NT2/D1 (cell line): ENCODE measurements around the gene AP5S1.

ENCODE experiments used
- DNase-seq: peaks from one replicate; pipeline ENCODE4 v3.0.0-alpha.2; 2011; ENCODE audit warnings: low read depth, low spot score
- H3K27me3 ChIP-seq: 2 replicates; pipeline ENCODE4 v1.6.0; 2011; ENCODE audit warnings: mild to moderate bottlenecking; ENCODE audit not compliant: insufficient read length, insufficient read depth
- H3K36me3 ChIP-seq: 2 replicates; pipeline ENCODE4 v1.6.1; 2011; ENCODE audit warnings: mild to moderate bottlenecking, low read length, mixed read lengths; ENCODE audit not compliant: insufficient read depth, insufficient read length
- H3K4me1 ChIP-seq: 2 replicates; pipeline ENCODE4 v1.5.1; 2011; ENCODE audit not compliant: insufficient read depth, insufficient read length
- H3K4me3 ChIP-seq: 2 replicates; pipeline ENCODE4 v1.5.1; 2011; ENCODE audit warnings: low read depth; ENCODE audit not compliant: insufficient read length
- H3K9ac ChIP-seq: 2 replicates; pipeline ENCODE4 v1.6.0; 2011; ENCODE audit warnings: low read depth; ENCODE audit not compliant: insufficient read length
- H3K9me3 ChIP-seq: 2 replicates; pipeline ENCODE4 v1.5.1; 2011; ENCODE audit warnings: mild to moderate bottlenecking, low read length; ENCODE audit not compliant: insufficient read depth
- SUZ12 ChIP-seq: IDR thresholded peaks from 2 replicates; pipeline ENCODE4 v1.6.1; 2011; ENCODE audit not compliant: insufficient read length, insufficient read depth; ENCODE audit errors: extremely low read depth
- YY1 ChIP-seq: IDR thresholded peaks from 2 replicates; pipeline ENCODE4 v1.6.1; 2011; ENCODE audit not compliant: insufficient read length, insufficient read depth
- ZNF274 ChIP-seq: IDR thresholded peaks from 2 replicates; pipeline ENCODE4 v1.6.1; 2011; ENCODE audit warnings: mild to moderate bottlenecking, low read depth, low read length

Gene AP5S1

GRCh38 chr20:3798908-3799248 lies 21.5 kb upstream of the AP5S1 start:
- H3K4me1 ChIP-seq = peaks cover 17% of the 10 kb centered on the region
- no peak overlapping the region for H3K9ac ChIP-seq
- H3K27me3 ChIP-seq = no peaks in the 10 kb centered on the region
- H3K4me3 ChIP-seq = no peak overlapping the region
- no peak for DNase-seq
- no peak for TF ChIP-seq ZNF274
- no peak for TF ChIP-seq SUZ12
- TF ChIP-seq YY1 = no peak
- H3K36me3 ChIP-seq = peaks cover 50% of the 10 kb centered on the region
- H3K9me3 ChIP-seq = no peaks in the 10 kb centered on the region

- peaks cover 61% of the 10 kb centered on the region for H3K36me3 ChIP-seq
- peaks cover 17% of the 10 kb centered on the region for H3K4me1 ChIP-seq
- peak overlapping the region; percentile 44 for H3K9ac ChIP-seq
- H3K9me3 ChIP-seq = no peaks in the 10 kb centered on the region
- H3K4me3 ChIP-seq = no peak overlapping the region
- no peak for DNase-seq
- TF ChIP-seq YY1 (no peak), SUZ12 (no peak), ZNF274 (no peak)
- no peaks in the 10 kb centered on the region for H3K27me3 ChIP-seq
These were observed 20.0 kb upstream of the AP5S1 start for GRCh38 chr20:3800256-3800877.

- peak overlapping the region; percentile 44 for H3K9ac ChIP-seq
- no peaks in the 10 kb centered on the region for H3K27me3 ChIP-seq
- peaks cover 66% of the 10 kb centered on the region for H3K36me3 ChIP-seq
- TF ChIP-seq ZNF274 = no peak
- TF ChIP-seq SUZ12 = no peak
- no peak for TF ChIP-seq YY1
- H3K4me1 ChIP-seq = peaks cover 17% of the 10 kb centered on the region
- no peak for DNase-seq
- no peaks in the 10 kb centered on the region for H3K9me3 ChIP-seq
- H3K4me3 ChIP-seq = no peak overlapping the region
These were observed 19.5 kb upstream of the AP5S1 start for GRCh38 chr20:3800878-3801260.

DNA sequence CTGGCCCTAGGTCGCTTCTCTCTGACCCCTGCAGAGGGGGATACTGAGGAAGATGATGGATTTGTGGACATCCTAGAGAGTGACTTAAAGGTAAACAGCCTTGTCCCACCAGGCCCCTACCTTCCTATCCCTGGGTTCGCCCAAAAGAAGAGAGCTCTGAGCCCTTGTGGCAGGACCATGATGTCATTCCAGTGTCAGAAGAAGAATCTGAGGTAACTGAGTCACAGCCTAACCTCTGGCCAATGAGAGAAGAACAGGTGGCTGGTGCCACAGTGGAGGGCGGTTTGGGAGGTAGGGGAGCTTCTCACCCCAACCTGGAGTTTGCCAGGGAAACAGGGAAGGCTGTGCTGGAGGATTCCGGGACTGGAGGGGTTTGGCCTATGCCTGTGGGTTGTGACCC lies 19.0 kb upstream of the AP5S1 start:
- peaks cover 71% of the 10 kb centered on the region for H3K36me3 ChIP-seq
- no peak for TF ChIP-seq SUZ12
- TF ChIP-seq ZNF274 = no peak
- no peak for TF ChIP-seq YY1
- H3K9ac ChIP-seq = no peak overlapping the region

GRCh38 chr20:3801846-3802245 lies 18.5 kb upstream of the AP5S1 start:
- Histone ChIP-seq H3K9ac (no peak overlapping the region), H3K27me3 (no peaks in the 10 kb centered on the region), H3K36me3 (peaks cover 71% of the 10 kb centered on the region), H3K4me1 (peaks cover 25% of the 10 kb centered on the region), H3K9me3 (no peaks in the 10 kb centered on the region), H3K4me3 (no peak overlapping the region)
- TF ChIP-seq SUZ12 (no peak), YY1 (no peak), ZNF274 (no peak)
- DNase-seq = no peak

More for the DNA sequence above, 19.0 kb upstream of the AP5S1 start:
- H3K9me3 ChIP-seq = no peaks in the 10 kb centered on the region
- no peak overlapping the region for H3K4me3 ChIP-seq
- H3K27me3 ChIP-seq = no peaks in the 10 kb centered on the region
- peaks cover 20% of the 10 kb centered on the region for H3K4me1 ChIP-seq
- DNase-seq = no peak

DNA sequence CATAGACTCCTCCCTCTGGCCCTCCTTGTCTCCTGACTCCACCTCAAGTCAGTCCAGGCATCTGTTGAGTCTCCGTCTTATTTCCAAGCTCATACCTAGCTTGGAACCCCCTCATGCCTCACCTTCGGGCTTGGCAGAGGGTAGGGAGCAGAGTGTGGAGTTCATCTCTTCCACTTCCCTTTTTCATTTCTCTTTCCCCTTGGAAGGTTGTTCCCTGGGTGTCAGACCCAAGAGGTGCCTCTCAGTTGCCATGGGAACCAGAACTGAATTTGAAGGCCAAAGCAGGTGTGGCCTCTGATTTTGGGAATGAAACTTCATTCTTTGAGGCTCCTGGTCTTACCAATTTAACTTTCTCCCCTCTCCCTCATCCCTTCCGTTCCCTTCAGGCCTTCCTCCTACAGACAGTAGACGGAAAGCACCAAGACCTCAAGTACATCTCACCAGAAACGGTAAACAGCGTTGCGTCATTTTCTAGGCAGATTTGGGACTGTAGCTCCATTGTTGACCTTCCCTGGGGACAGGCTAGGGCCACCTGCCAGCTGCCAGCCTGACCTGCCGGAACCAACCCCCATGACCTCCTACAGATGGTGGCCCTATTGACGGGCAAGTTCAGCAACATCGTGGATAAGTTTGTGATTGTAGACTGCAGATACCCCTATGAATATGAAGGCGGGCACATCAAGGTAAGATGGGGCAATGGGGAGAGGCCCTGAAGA lies 17.7 kb upstream of the AP5S1 start:
- H3K4me3 ChIP-seq = no peak overlapping the region
- no peaks in the 10 kb centered on the region for H3K9me3 ChIP-seq
- no peak overlapping the region for H3K9ac ChIP-seq
- no peak for DNase-seq
- TF ChIP-seq SUZ12 = no peak
- no peak for TF ChIP-seq YY1
- no peak for TF ChIP-seq ZNF274
- H3K36me3 ChIP-seq = peaks cover 71% of the 10 kb centered on the region
- peaks cover 27% of the 10 kb centered on the region for H3K4me1 ChIP-seq
- H3K27me3 ChIP-seq = no peaks in the 10 kb centered on the region

- peaks cover 32% of the 10 kb centered on the region for H3K4me1 ChIP-seq
- no peaks in the 10 kb centered on the region for H3K9me3 ChIP-seq
- no peak overlapping the region for H3K9ac ChIP-seq
- DNase-seq = no peak
- H3K27me3 ChIP-seq = no peaks in the 10 kb centered on the region
- no peak overlapping the region for H3K4me3 ChIP-seq
- H3K36me3 ChIP-seq = peaks cover 69% of the 10 kb centered on the region
- no peak for TF ChIP-seq SUZ12
- TF ChIP-seq ZNF274 = no peak
- TF ChIP-seq YY1 = no peak
These were observed 17.1 kb upstream of the AP5S1 start for GRCh38 chr20:3803289-3803688.
